NCI-H1417 (cell line): ENCODE data around the gene NPPC.

Experiments
- DNase-seq, 3 experiments: peaks; one replicate each; lab custom pipeline; 2025; lab: John Stamatoyannopoulos, UW

The NPPC gene

GRCh38 chr2:231886071-231886681 lies 40.0 kb downstream of the NPPC start:
- no peak for DNase-seq

GRCh38 chr2:231884438-231885140 lies 41.6 kb downstream of the NPPC start:
- peak in 2 of 3 experiments; percentile 60 to 87 for DNase-seq

GRCh38 chr2:231883468-231883881 lies 42.7 kb downstream of the NPPC start:
- DNase-seq: peak in 1 of 3 experiments; percentile 69

- DNase-seq: no peak
Measured at GRCh38 chr2:231882646-231883045, 43.5 kb downstream of the NPPC start.

- DNase-seq: peak in 1 of 3 experiments; percentile 4
Measured at GRCh38 chr2:231880371-231880770, 45.8 kb downstream of the NPPC start.

GRCh38 chr2:231879216-231879615 lies 47.0 kb downstream of the NPPC start:
- DNase-seq: no peak

- DNase-seq: peak in 2 of 3 experiments; percentile 25 to 26
Measured at GRCh38 chr2:231877533-231878456, 48.4 kb downstream of the NPPC start.

GRCh38 chr2:231874944-231875343 lies 51.3 kb downstream of the NPPC start:
- DNase-seq: no peak
